WTC11 (cell line): ENCODE results near the gene GRK6.

Source experiments
- CREM ChIP-seq: sonication (generic); formaldehyde crosslinking; IDR thresholded peaks from 2 replicates; pipeline ENCODE4 v1.8.1; 2022; ENCODE audit warnings: mild to moderate bottlenecking, missing genetic modification reagents, moderate library complexity
- FOXK1 ChIP-seq: sonication (generic); formaldehyde crosslinking; IDR thresholded peaks from 2 replicates; pipeline ENCODE4 v1.8.0; 2022; ENCODE audit warnings: mild to moderate bottlenecking, moderate library complexity, missing genetic modification reagents
- ZNF219 ChIP-seq: sonication (generic); formaldehyde crosslinking; IDR thresholded peaks from 2 replicates; pipeline ENCODE4 v1.8.0; 2023; ENCODE audit warnings: missing genetic modification reagents, mild to moderate bottlenecking, borderline replicate concordance
- ZNF263 ChIP-seq: sonication (generic); formaldehyde crosslinking; IDR thresholded peaks from 2 replicates; pipeline ENCODE4 v1.8.1; 2022; ENCODE audit warnings: low read depth, mild to moderate bottlenecking, moderate library complexity, missing genetic modification reagents
- ZNF423 ChIP-seq: fragments of 250-450 bp; sonication (Bioruptor Pico); IDR thresholded peaks from 2 replicates; pipeline ENCODE4 v2.1.2; 2022; ENCODE audit warnings: mild to moderate bottlenecking, moderate library complexity
- TF ChIP-seq, protein P1 (sequence below): fragments of 200-600 bp; IDR thresholded peaks from 2 replicates; pipeline ENCODE4 v1.8.0; 2022; ENCODE audit warnings: antibody characterized with exemption
- TF ChIP-seq, protein P2 (sequence below): sonication (generic); formaldehyde crosslinking; IDR thresholded peaks from 2 replicates; pipeline ENCODE4 v1.8.1; 2022; ENCODE audit warnings: low read depth, missing genetic modification reagents, borderline replicate concordance
- TF ChIP-seq, protein P3 (sequence below): sonication (generic); formaldehyde crosslinking; IDR thresholded peaks from 2 replicates; pipeline ENCODE4 v1.8.1; 2022; ENCODE audit warnings: mild to moderate bottlenecking, moderate library complexity, missing genetic modification reagents

DNA sequence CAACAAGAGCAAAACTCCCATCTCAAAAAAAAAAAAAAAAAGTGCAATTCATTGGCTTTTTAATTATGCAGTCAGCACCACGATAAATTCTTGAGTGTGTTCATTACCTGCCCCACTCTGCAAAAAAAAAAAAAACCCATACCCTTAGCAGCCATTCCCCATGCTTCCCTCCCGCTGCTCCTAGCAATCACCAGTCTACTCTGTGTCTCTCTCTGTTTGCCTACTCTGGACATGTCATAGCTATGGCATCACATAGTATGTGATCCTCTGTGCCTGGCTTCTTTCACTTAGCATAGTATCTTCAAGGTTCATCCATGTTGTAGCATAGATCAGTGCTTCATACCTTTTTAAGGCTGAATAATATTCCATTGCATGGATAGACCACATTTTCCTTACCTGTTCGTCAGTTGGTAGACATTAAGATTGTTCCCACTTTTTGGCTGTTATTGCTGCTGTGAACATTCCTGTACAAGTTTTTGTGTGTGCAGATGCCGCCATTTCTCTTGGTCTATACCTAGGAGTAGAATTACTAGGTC, 13.1 kb downstream of the GRK6 start:
- TF ChIP-seq, protein P1, sequence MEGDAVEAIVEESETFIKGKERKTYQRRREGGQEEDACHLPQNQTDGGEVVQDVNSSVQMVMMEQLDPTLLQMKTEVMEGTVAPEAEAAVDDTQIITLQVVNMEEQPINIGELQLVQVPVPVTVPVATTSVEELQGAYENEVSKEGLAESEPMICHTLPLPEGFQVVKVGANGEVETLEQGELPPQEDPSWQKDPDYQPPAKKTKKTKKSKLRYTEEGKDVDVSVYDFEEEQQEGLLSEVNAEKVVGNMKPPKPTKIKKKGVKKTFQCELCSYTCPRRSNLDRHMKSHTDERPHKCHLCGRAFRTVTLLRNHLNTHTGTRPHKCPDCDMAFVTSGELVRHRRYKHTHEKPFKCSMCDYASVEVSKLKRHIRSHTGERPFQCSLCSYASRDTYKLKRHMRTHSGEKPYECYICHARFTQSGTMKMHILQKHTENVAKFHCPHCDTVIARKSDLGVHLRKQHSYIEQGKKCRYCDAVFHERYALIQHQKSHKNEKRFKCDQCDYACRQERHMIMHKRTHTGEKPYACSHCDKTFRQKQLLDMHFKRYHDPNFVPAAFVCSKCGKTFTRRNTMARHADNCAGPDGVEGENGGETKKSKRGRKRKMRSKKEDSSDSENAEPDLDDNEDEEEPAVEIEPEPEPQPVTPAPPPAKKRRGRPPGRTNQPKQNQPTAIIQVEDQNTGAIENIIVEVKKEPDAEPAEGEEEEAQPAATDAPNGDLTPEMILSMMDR, result no peak
- no peak for TF ChIP-seq CREM (CRISPR knock-in tag)
- TF ChIP-seq, protein P2, sequence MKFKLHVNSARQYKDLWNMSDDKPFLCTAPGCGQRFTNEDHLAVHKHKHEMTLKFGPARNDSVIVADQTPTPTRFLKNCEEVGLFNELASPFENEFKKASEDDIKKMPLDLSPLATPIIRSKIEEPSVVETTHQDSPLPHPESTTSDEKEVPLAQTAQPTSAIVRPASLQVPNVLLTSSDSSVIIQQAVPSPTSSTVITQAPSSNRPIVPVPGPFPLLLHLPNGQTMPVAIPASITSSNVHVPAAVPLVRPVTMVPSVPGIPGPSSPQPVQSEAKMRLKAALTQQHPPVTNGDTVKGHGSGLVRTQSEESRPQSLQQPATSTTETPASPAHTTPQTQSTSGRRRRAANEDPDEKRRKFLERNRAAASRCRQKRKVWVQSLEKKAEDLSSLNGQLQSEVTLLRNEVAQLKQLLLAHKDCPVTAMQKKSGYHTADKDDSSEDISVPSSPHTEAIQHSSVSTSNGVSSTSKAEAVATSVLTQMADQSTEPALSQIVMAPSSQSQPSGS (CRISPR knock-in tag), result no peak
- TF ChIP-seq, protein P3, sequence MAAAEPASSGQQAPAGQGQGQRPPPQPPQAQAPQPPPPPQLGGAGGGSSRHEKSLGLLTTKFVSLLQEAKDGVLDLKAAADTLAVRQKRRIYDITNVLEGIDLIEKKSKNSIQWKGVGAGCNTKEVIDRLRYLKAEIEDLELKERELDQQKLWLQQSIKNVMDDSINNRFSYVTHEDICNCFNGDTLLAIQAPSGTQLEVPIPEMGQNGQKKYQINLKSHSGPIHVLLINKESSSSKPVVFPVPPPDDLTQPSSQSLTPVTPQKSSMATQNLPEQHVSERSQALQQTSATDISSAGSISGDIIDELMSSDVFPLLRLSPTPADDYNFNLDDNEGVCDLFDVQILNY, result no peak
- TF ChIP-seq ZNF263 (CRISPR knock-in tag), result no peak
- TF ChIP-seq ZNF219 (CRISPR knock-in tag), result no peak
- no peak for TF ChIP-seq ZNF423 (CRISPR knock-in tag)
- no peak for TF ChIP-seq FOXK1 (CRISPR knock-in tag)
